Tibial nerve (tissue), 4 donors: ENCODE data around the gene NIPAL3. TPM values are rescaled to one million over a fixed set of nuclear protein-coding genes. Genes with fewer than 3 reads are reported as not detected.
"Not testable (repeated sequence)": the region's sequence is repeated elsewhere in the genome, so short reads cannot be mapped to it uniquely, and the experiment has no call there.

Experiments used
- DNase-seq, 2 donors: peaks; one replicate each; pipeline ENCODE4 v3.0.0-alpha.2; 2019; ENCODE audit warnings: low spot score in 2 of 2
- H3K27ac ChIP-seq, 4 donors: fragments of 200-600 bp; sonication (generic) in 3 of 4; one replicate each; pipeline ENCODE4 v1.5.1; 2017 to 2019; ENCODE audit warnings: mild to moderate bottlenecking in 1 of 4
- H3K27me3 ChIP-seq, 2 donors: fragments of 200-600 bp; sonication (generic) in 1 of 2; one replicate each; pipeline versions ENCODE4 v1.5.1 to v1.6.0; 2017 to 2019
- H3K36me3 ChIP-seq, 3 donors: fragments of 200-600 bp; sonication (generic); one replicate each; pipeline ENCODE4 v1.5.1; 2018 to 2019
- H3K4me1 ChIP-seq, 4 donors: fragments of 200-600 bp; sonication (generic) in 3 of 4; one replicate each; pipeline ENCODE4 v1.5.1; 2017 to 2019
- H3K4me3 ChIP-seq, 4 donors: fragments of 200-600 bp; sonication (generic) in 3 of 4; one replicate each; pipeline ENCODE4 v1.5.1; 2017 to 2019; ENCODE audit warnings: mild to moderate bottlenecking in 1 of 4, moderate library complexity in 1 of 4
- H3K9me3 ChIP-seq, 4 donors: fragments of 200-600 bp; sonication (generic) in 3 of 4; one replicate each; pipeline ENCODE4 v1.5.1; 2017 to 2019
- CTCF ChIP-seq, 5 experiments: fragments of 200-600 bp in 3 of 5; fragments of 450-650 bp in 2 of 5; sonication (generic) in 3 of 5; IDR thresholded peaks; one replicate each; pipeline ENCODE4 v1.5.1; 2016 to 2019; ENCODE audit warnings: antibody characterized with exemption in 5 of 5, mild to moderate bottlenecking in 3 of 5, moderate library complexity in 2 of 5
- EP300 ChIP-seq, 2 donors: sonication (generic); formaldehyde crosslinking; IDR thresholded peaks; one replicate each; pipeline ENCODE4 v1.6.1; 2017; ENCODE audit warnings: antibody characterized with exemption in 2 of 2, mild to moderate bottlenecking in 1 of 2
- POLR2A ChIP-seq, 2 donors: fragments of 450-650 bp; IDR thresholded peaks; one replicate each; pipeline ENCODE4 v1.6.1; 2017; ENCODE audit warnings: antibody characterized with exemption in 2 of 2, mild to moderate bottlenecking in 2 of 2, moderate library complexity in 2 of 2
- WGBS, 2 donors: methylation state at CpG; one replicate each; pipeline ENCODE4 v1.1.5; 2018; 5-methylcytosine and 5-hydroxymethylcytosine counted together
- total RNA-seq, 4 donors: library from RNA; depleted of rRNA; stranded (reverse); fragments of >200 nt; gene quantifications; one replicate each; pipeline ENCODE4 v1.1.0, GENCODE V29; 2016

Gene NIPAL3
- total RNA-seq, 4 donors from 2014 or later, result 16.5 to 41.1 (median 30.1) TPM

- H3K27ac ChIP-seq, result peak overlapping the region in 1 of 4 donors; percentile 45
- no peak for DNase-seq
These were observed 27.6 kb downstream of the NIPAL3 start for GRCh38 chr1:24443241-24443656.

GRCh38 chr1:24446446-24446845, 30.8 kb downstream of the NIPAL3 start:
- peaks cover 0 to 17% (median 0%) of the 10 kb centered on the region in 4 donors for H3K4me1 ChIP-seq
- not testable (repeated sequence) for H3K27ac ChIP-seq, DNase-seq, H3K9me3 ChIP-seq, H3K27me3 ChIP-seq, H3K4me3 ChIP-seq
- WGBS, 2 donors, result 94 to 98% methylated on average over 2 of the region's 2 CpGs
- H3K36me3 ChIP-seq, result peaks cover 0 to 66% (median 3%) of the 10 kb centered on the region in 3 donors

More at GRCh38 chr1:24443241-24443656, 27.6 kb downstream of the NIPAL3 start:
- H3K4me3 ChIP-seq, result no peak overlapping the region
- peaks cover 0 to 48% (median 3%) of the 10 kb centered on the region in 3 donors for H3K36me3 ChIP-seq
- H3K4me1 ChIP-seq, result peaks cover 0 to 30% (median 4%) of the 10 kb centered on the region in 4 donors
- WGBS, 2 donors, result 14 to 39% methylated on average over 2 of the region's 2 CpGs
- TF ChIP-seq EP300 (IDR thresholded peaks at IDR 0.05) (peak in 1 of 2 donors; percentile 12), POLR2A (IDR thresholded peaks at IDR 0.05) (no peak)
- H3K9me3 ChIP-seq, result no peaks in the 10 kb centered on the region
- no peaks in the 10 kb centered on the region for H3K27me3 ChIP-seq

- TF ChIP-seq CTCF (IDR thresholded peaks at IDR 0.05) (no peak), POLR2A (IDR thresholded peaks at IDR 0.05) (no peak), EP300 (IDR thresholded peaks at IDR 0.05) (no peak)
- Histone ChIP-seq H3K4me3 (no peak overlapping the region), H3K9me3 (no peaks in the 10 kb centered on the region), H3K27ac (no peak overlapping the region), H3K36me3 (peaks cover 0 to 82% (median 0%) of the 10 kb centered on the region in 3 donors), H3K27me3 (no peaks in the 10 kb centered on the region), H3K4me1 (no peaks in the 10 kb centered on the region)
- WGBS, 2 donors, result 64 to 66% methylated on average over 4 of the region's 4 CpGs
- no peak for DNase-seq
These were observed 34.7 kb downstream of the NIPAL3 start for GRCh38 chr1:24450316-24450715.

- 88 to 90% methylated on average over 5 of the region's 5 CpGs for WGBS, 2 donors
- Histone ChIP-seq H3K27ac (no peak overlapping the region), H3K4me3 (no peak overlapping the region), H3K4me1 (no peaks in the 10 kb centered on the region), H3K9me3 (no peaks in the 10 kb centered on the region), H3K27me3 (no peaks in the 10 kb centered on the region), H3K36me3 (peaks cover 0 to 82% (median 0%) of the 10 kb centered on the region in 3 donors)
- no peak for TF ChIP-seq POLR2A (IDR thresholded peaks at IDR 0.05)
- no peak for TF ChIP-seq CTCF (IDR thresholded peaks at IDR 0.05)
- no peak for TF ChIP-seq EP300 (IDR thresholded peaks at IDR 0.05)
- no peak for DNase-seq
These were observed 35.3 kb downstream of the NIPAL3 start for GRCh38 chr1:24450857-24451397.

GRCh38 chr1:24451746-24452145, 36.1 kb downstream of the NIPAL3 start:
- DNase-seq, result no peak
- no peaks in the 10 kb centered on the region for H3K4me1 ChIP-seq
- 58 to 62% methylated on average over 3 of the region's 3 CpGs for WGBS, 2 donors
- H3K4me3 ChIP-seq, result no peak overlapping the region
- H3K27ac ChIP-seq, result no peak overlapping the region
- peaks cover 0 to 83% (median 0%) of the 10 kb centered on the region in 3 donors for H3K36me3 ChIP-seq
- H3K9me3 ChIP-seq, result no peaks in the 10 kb centered on the region
- no peak for TF ChIP-seq CTCF (IDR thresholded peaks at IDR 0.05)
- no peak for TF ChIP-seq EP300 (IDR thresholded peaks at IDR 0.05)
- no peak for TF ChIP-seq POLR2A (IDR thresholded peaks at IDR 0.05)
- no peaks in the 10 kb centered on the region for H3K27me3 ChIP-seq

GRCh38 chr1:24452922-24453485, 37.4 kb downstream of the NIPAL3 start:
- TF ChIP-seq POLR2A (IDR thresholded peaks at IDR 0.05), result no peak
- TF ChIP-seq CTCF (IDR thresholded peaks at IDR 0.05), result no peak
- no peak for TF ChIP-seq EP300 (IDR thresholded peaks at IDR 0.05)
- H3K27ac ChIP-seq, result no peak overlapping the region
- WGBS, 2 donors, result 84 to 86% methylated on average over 8 of the region's 8 CpGs
- H3K4me3 ChIP-seq, result no peak overlapping the region
- no peaks in the 10 kb centered on the region for H3K4me1 ChIP-seq
- H3K36me3 ChIP-seq, result peaks cover 0 to 87% (median 0%) of the 10 kb centered on the region in 3 donors
- DNase-seq, result no peak
- H3K9me3 ChIP-seq, result no peaks in the 10 kb centered on the region
- H3K27me3 ChIP-seq, result no peaks in the 10 kb centered on the region
